Uterus (tissue), 4 donors: Measurements from ENCODE around the gene SERPINF2. TPM values are rescaled to one million over a fixed set of nuclear protein-coding genes. Genes with fewer than 3 reads are reported as not detected.
A peak's percentile ranks its signal among the peaks of the same experiment; 100 is the strongest.

Source experiments
- DNase-seq, 2 donors: peaks; one replicate each; pipeline ENCODE4 v3.0.0-alpha.2; 2019 to 2020
- H3K27ac ChIP-seq, 2 donors: fragments of 200-600 bp; sonication (generic); 1 replicate in 1 of 2; 2 replicates in 1 of 2; pipeline ENCODE4 v1.5.1; 2016 to 2018
- H3K27me3 ChIP-seq, 2 donors: fragments of 200-600 bp; sonication (generic); one replicate each; pipeline ENCODE4 v1.5.1; 2018 to 2019; ENCODE audit warnings: control low read depth in 1 of 2
- H3K36me3 ChIP-seq, 2 donors: fragments of 200-600 bp; sonication (generic); one replicate each; pipeline ENCODE4 v1.5.1; 2019; ENCODE audit warnings: control low read depth in 1 of 2
- H3K4me1 ChIP-seq, 2 donors: fragments of 200-600 bp; sonication (generic); one replicate each; pipeline ENCODE4 v1.5.1; 2018 to 2019; ENCODE audit warnings: control low read depth in 1 of 2
- H3K4me3 ChIP-seq, 2 donors: fragments of 200-600 bp; sonication (generic); 1 replicate in 1 of 2; 2 replicates in 1 of 2; pipeline ENCODE4 v1.5.1; 2018 to 2019; ENCODE audit warnings: mild to moderate bottlenecking in 1 of 2
- H3K9me3 ChIP-seq, 2 donors: fragments of 200-600 bp; sonication (generic); one replicate each; pipeline ENCODE4 v1.5.1; 2019; ENCODE audit warnings: control low read depth in 1 of 2
- POLR2A ChIP-seq, 2 donors: fragments of 450-650 bp; IDR thresholded peaks; one replicate each; pipeline ENCODE4 v1.6.1; 2016; ENCODE audit warnings: antibody characterized with exemption in 2 of 2, mild to moderate bottlenecking in 1 of 2, moderate library complexity in 1 of 2
- intact Hi-C: fragments of 100-400 bp; cut with DNase I; formaldehyde crosslinking; loops from one replicate; pipeline ENCODE4 v1.15.1; 2023; ENCODE audit warnings: low total_unique reads
- total RNA-seq, 4 donors: library from RNA; depleted of rRNA in 3 of 4; stranded (reverse); fragments of >200 nt in 3 of 4; gene quantifications; one replicate each; pipeline versions ENCODE4 v1.1.0 to v1.2.4, GENCODE V29; 2014 to 2023
- TF ChIP-seq, protein P1 (sequence below), 4 experiments: fragments of 200-600 bp in 2 of 4; fragments of 450-650 bp in 2 of 4; sonication (generic) in 2 of 4; IDR thresholded peaks; one replicate each; pipeline ENCODE4 v1.5.1; 2016 to 2019; ENCODE audit warnings: antibody characterized with exemption in 4 of 4, mild to moderate bottlenecking in 2 of 4, moderate library complexity in 1 of 4
- donor health status: DM: yes; HTN: yes; CAD: no.

SERPINF2 gene
- total RNA-seq, 4 donors from 2014 or later = 0.83 to 21.5 (median 10.0) TPM

DNA sequence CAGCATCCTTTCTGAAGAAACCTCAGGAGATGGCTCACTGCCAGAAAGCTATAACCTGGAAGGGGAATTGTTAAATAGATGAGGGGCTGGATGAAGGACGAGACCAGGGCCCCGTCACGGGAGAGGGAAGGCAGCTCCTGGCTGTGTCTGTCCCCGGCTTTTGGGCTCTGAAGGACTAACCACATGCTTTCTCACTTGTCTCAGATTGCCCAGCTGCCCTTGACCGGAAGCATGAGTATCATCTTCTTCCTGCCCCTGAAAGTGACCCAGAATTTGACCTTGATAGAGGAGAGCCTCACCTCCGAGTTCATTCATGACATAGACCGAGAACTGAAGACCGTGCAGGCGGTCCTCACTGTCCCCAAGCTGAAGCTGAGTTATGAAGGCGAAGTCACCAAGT lies 33.7 kb downstream of the SERPINF2 start:
- no peaks in the 10 kb centered on the region for H3K4me1 ChIP-seq
- intact Hi-C loops = no loop called here
- TF ChIP-seq, protein P1, sequence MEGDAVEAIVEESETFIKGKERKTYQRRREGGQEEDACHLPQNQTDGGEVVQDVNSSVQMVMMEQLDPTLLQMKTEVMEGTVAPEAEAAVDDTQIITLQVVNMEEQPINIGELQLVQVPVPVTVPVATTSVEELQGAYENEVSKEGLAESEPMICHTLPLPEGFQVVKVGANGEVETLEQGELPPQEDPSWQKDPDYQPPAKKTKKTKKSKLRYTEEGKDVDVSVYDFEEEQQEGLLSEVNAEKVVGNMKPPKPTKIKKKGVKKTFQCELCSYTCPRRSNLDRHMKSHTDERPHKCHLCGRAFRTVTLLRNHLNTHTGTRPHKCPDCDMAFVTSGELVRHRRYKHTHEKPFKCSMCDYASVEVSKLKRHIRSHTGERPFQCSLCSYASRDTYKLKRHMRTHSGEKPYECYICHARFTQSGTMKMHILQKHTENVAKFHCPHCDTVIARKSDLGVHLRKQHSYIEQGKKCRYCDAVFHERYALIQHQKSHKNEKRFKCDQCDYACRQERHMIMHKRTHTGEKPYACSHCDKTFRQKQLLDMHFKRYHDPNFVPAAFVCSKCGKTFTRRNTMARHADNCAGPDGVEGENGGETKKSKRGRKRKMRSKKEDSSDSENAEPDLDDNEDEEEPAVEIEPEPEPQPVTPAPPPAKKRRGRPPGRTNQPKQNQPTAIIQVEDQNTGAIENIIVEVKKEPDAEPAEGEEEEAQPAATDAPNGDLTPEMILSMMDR (IDR thresholded peaks at IDR 0.05) = no peak
- no peak for TF ChIP-seq POLR2A (IDR thresholded peaks at IDR 0.05)
- no peak for DNase-seq
- no peak overlapping the region for H3K4me3 ChIP-seq
- H3K36me3 ChIP-seq = no peaks in the 10 kb centered on the region
- no peaks in the 10 kb centered on the region for H3K9me3 ChIP-seq
- no peaks in the 10 kb centered on the region for H3K27me3 ChIP-seq
- no peak overlapping the region for H3K27ac ChIP-seq

DNA sequence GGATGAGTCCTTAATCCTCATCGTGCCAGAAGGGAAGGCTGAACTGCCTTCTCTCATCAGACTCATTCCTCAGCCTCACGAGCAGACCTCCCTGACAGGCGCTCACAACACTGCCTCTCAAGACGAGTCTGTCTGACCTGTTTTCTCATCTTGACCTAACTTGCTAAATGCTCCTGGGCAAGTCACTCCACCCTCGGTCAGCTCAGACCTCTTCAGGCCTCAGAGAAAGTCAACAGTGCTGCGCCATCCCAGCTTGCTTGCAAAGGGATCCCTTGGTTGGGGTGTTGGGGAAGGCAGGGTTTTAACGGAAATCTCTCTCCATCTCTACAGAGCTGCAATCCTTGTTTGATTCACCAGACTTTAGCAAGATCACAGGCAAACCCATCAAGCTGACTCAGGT lies 34.2 kb downstream of the SERPINF2 start:
- Histone ChIP-seq H3K4me1 (no peaks in the 10 kb centered on the region), H3K4me3 (no peak overlapping the region), H3K36me3 (no peaks in the 10 kb centered on the region), H3K27me3 (no peaks in the 10 kb centered on the region), H3K27ac (no peak overlapping the region), H3K9me3 (no peaks in the 10 kb centered on the region)
- TF ChIP-seq, protein P1 (IDR thresholded peaks at IDR 0.05) = no peak
- intact Hi-C loops = no loop called here
- DNase-seq = no peak

DNA sequence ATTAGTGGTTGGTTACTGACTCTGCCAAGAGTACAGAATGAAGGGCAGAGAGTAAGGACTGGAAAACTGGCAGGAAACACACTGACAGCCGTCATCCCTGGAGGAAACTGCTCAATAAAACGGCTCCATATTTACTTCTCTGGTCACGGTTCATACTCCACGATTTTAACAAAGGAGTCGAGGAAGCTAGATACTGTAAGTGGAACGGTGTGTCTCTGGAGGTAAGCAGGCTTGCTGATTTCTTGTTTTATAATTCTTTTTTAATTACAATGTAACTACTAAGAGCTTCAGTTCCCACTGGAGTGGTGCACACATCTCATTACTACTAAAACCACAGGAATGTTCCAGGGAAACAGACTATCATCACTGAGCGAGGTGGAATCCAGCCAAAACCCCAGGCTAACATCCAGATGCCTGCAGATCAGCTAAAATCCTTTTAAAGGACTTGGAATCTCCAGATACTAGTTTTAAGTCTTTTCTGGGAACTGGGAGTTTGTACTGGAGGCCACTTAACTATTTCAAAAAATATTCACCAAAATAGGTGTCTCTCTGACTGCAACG lies 37.0 kb downstream of the SERPINF2 start:
- peak; percentile 88 to 91 for DNase-seq
- H3K4me1 ChIP-seq = peaks cover 8% of the 10 kb centered on the region in 2 donors
- H3K36me3 ChIP-seq = no peaks in the 10 kb centered on the region
- H3K27me3 ChIP-seq = no peaks in the 10 kb centered on the region
- H3K9me3 ChIP-seq = no peaks in the 10 kb centered on the region
- intact Hi-C loops = loop anchor here (5.0 kb wide), 1 partner anchor 57 kb away; the partner anchor contains the start of gene WDR81
- peak overlapping the region; percentile 89 to 97 for H3K27ac ChIP-seq
- no peak overlapping the region for H3K4me3 ChIP-seq
- peak in 1 of 2 donors; percentile 7 for TF ChIP-seq POLR2A (IDR thresholded peaks at IDR 0.05)
- TF ChIP-seq, protein P1 (IDR thresholded peaks at IDR 0.05) = no peak

DNA sequence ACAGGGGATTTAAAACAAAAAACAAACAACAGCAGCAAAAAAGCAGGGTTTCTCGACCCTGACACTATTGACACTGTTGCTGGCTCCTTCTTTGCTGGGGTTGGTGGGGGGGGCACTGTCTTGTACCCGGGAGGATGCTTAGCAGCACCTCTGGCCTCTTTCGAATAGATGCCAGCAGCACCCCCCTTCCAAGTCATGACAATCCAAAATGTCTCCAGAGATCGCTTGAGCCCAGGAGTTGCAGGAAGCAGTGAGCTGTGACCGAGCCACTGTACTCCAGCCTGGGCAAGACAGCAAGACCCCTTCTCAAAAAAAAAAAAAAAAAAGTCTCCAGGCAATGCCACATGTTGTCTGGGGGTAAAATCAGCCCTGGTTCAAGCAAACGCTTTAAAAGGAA lies 39.5 kb downstream of the SERPINF2 start:
- Histone ChIP-seq H3K4me1 (peaks cover 8 to 10% of the 10 kb centered on the region in 2 donors), H3K4me3 (no peak overlapping the region), H3K27ac (peak overlapping the region; percentile 89 to 97), H3K36me3 (no peaks in the 10 kb centered on the region), H3K9me3 (no peaks in the 10 kb centered on the region), H3K27me3 (no peaks in the 10 kb centered on the region)
- intact Hi-C loops = loop anchor here (5.0 kb wide), 1 partner anchor 60 kb away; the partner anchor contains the start of gene WDR81
- TF ChIP-seq, protein P1 (IDR thresholded peaks at IDR 0.05) = no peak
- TF ChIP-seq POLR2A (IDR thresholded peaks at IDR 0.05) = no peak
- no peak for DNase-seq

DNA sequence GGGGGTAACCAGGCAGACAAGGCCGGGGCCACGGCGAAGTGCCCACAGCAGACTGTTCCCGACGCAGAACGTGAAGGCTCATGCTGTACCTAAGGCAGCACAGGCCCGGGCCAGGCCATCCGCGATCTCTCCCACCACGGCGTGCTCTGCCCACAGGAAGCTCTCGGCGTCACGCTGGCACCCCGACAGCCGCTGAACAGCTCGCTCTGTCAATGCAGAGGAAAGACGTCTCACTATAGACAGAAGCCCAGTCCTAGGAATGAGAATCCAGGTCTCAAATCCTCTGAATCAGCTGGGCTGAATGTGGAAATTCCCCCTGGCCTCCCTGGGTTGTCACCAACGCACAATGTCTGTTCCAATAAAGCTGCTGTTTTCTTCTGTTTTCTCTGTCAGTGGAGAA lies 40.6 kb downstream of the SERPINF2 start:
- Histone ChIP-seq H3K27me3 (no peaks in the 10 kb centered on the region), H3K27ac (peak overlapping the region; percentile 89 to 97), H3K4me3 (peak overlapping the region; percentile 2 to 6), H3K9me3 (no peaks in the 10 kb centered on the region), H3K36me3 (no peaks in the 10 kb centered on the region), H3K4me1 (peaks cover 8 to 12% of the 10 kb centered on the region in 2 donors)
- TF ChIP-seq, protein P1 (IDR thresholded peaks at IDR 0.05) = no peak
- no peak for TF ChIP-seq POLR2A (IDR thresholded peaks at IDR 0.05)
- peak; percentile 48 to 55 for DNase-seq
- intact Hi-C loops = loop anchor here (5.0 kb wide), 1 partner anchor 61 kb away; the partner anchor contains the start of gene WDR81
